Esophagus squamous epithelium (tissue), 4 donors: ENCODE data around the gene KCNK4.

ENCODE experiments used
- CTCF ChIP-seq, 6 experiments: fragments of 450-650 bp in 4 of 6; fragments of 200-600 bp in 2 of 6; sonication (generic) in 2 of 6; IDR thresholded peaks; one replicate each; pipeline ENCODE4 v1.5.1; 2016 to 2019; ENCODE audit warnings: antibody characterized with exemption in 6 of 6, mild to moderate bottlenecking in 4 of 6, moderate library complexity in 4 of 6
- POLR2A ChIP-seq, 4 donors: fragments of 450-650 bp; IDR thresholded peaks; one replicate each; pipeline ENCODE4 v1.6.1; 2017; ENCODE audit warnings: antibody characterized with exemption in 4 of 4, mild to moderate bottlenecking in 4 of 4, moderate library complexity in 3 of 4

- TF ChIP-seq POLR2A (IDR thresholded peaks at IDR 0.05) (peak in 1 of 4 donors; percentile 50), CTCF (IDR thresholded peaks at IDR 0.05) (peak in 5 of 6 experiments; percentile 10 to 42 (median 17))
Measured at GRCh38 chr11:64252003-64252872, 38.9 kb upstream of the KCNK4 start.
